Stomach (tissue), 9 donors: ENCODE measurements around the gene STIM1. TPM values are rescaled to one million over a fixed set of nuclear protein-coding genes. Genes with fewer than 3 reads are reported as not detected.

ENCODE experiments used
- DNase-seq, 2 donors: peaks; one replicate each; pipeline versions ENCODE4 v3.0.0 to v3.0.0-alpha.2; 2013 to 2019
- H3K27ac ChIP-seq, 5 donors: fragments of 200-600 bp in 4 of 5; sonication (generic) in 4 of 5; one replicate each; pipeline ENCODE4 v1.5.1; 2013 to 2019; ENCODE audit warnings: mild to moderate bottlenecking in 1 of 5, moderate library complexity in 1 of 5
- H3K27me3 ChIP-seq, 3 donors: fragments of 200-600 bp; sonication (generic); one replicate each; pipeline ENCODE4 v1.5.1; 2017 to 2019; ENCODE audit warnings: mixed run types in 1 of 3
- H3K36me3 ChIP-seq, 4 donors: fragments of 200-600 bp; sonication (generic); 1 replicate in 3 of 4; 2 replicates in 1 of 4; pipeline ENCODE4 v1.5.1; 2016 to 2019
- H3K4me1 ChIP-seq, 4 donors: fragments of 200-600 bp; sonication (generic); one replicate each; pipeline ENCODE4 v1.5.1; 2016 to 2019
- H3K4me3 ChIP-seq, 4 donors: fragments of 200-600 bp; sonication (generic) in 3 of 4; one replicate each; pipeline ENCODE4 v1.5.1; 2016 to 2019; ENCODE audit warnings: mild to moderate bottlenecking in 1 of 4
- H3K9me3 ChIP-seq, 4 donors: fragments of 200-600 bp; sonication (generic); one replicate each; pipeline ENCODE4 v1.5.1; 2016 to 2019
- EP300 ChIP-seq: sonication (generic); formaldehyde crosslinking; IDR thresholded peaks from one replicate; pipeline ENCODE4 v1.6.1; 2017; ENCODE audit warnings: antibody characterized with exemption
- POLR2A ChIP-seq, 4 donors: fragments of 450-650 bp; IDR thresholded peaks; one replicate each; pipeline ENCODE4 v1.6.1; 2016; ENCODE audit warnings: antibody characterized with exemption in 4 of 4, control low read depth in 2 of 4, mild to moderate bottlenecking in 1 of 4, moderate library complexity in 1 of 4
- POLR2AphosphoS5 ChIP-seq, 3 donors: sonication (generic); formaldehyde crosslinking; IDR thresholded peaks; one replicate each; pipeline ENCODE4 v1.6.1; 2016; ENCODE audit warnings: antibody characterized with exemption in 3 of 3
- WGBS, 5 donors: extraction: QIAGEN DNeasy Blood & Tissue Kit in 3 of 5; methylation state at CpG; one replicate each; pipeline versions ENCODE4 v1.1.5 to v1.1.7; 2013 to 2018; 5-methylcytosine and 5-hydroxymethylcytosine counted together
- intact Hi-C: fragments of 100-400 bp; cut with DNase I; formaldehyde crosslinking; loops from one replicate; pipeline ENCODE4 v1.15.1; 2023; ENCODE audit warnings: low total_unique reads
- polyA plus RNA-seq, 3 donors: library from polyadenylated mRNA; stranded (reverse); fragments of 200-250 nt; gene quantifications; one replicate each; pipeline ENCODE4 v1.2.3, GENCODE V29; 2013
- total RNA-seq, 5 donors: library from RNA; depleted of rRNA; stranded (reverse); fragments of >200 nt; gene quantifications; one replicate each; pipeline versions ENCODE4 v1.1.0 to v1.2.3, GENCODE V29; 2014 to 2016
- TF ChIP-seq, protein P1 (sequence below), 7 experiments: fragments of 450-650 bp in 4 of 7; fragments of 200-600 bp in 3 of 7; sonication (generic) in 3 of 7; IDR thresholded peaks; one replicate each; pipeline ENCODE4 v1.5.1; 2016 to 2019; ENCODE audit warnings: antibody characterized with exemption in 7 of 7, control low read depth in 2 of 7, mild to moderate bottlenecking in 1 of 7
- donor health status: healthy with polysubstance abuse.
- donor health status: Bipolar disorder and iron deficiency.
- donor health status: healthy.

The STIM1 gene
- total and polyA plus RNA-seq, 8 donors: 8.7 to 70.7 (median 34.3) TPM

DNA sequence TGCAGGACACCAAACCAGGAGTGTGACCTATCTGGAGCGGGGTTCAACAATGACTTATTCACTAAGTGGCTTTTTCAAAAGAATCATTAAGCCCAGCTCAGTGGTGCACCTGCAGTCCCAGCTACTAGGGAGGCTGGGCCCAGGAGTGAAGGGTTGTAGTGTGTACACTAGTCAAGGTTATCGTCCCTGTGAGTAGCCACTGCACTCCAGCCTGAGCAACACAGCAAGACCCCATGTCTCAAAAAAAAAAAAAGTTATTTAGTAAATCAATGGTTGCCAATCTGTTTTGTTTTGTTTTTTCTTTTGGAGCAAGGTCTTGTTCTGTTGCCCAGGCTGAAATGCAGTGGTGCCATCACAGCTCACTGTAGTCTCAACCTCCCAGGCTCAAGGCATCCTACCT is 22.6 kb upstream of the STIM1 start:
- intact Hi-C loops: no loop called here
- Histone ChIP-seq H3K4me3 (no peak overlapping the region), H3K4me1 (peaks cover 32 to 85% (median 64%) of the 10 kb centered on the region in 4 donors), H3K27me3 (no peaks in the 10 kb centered on the region), H3K36me3 (peaks cover 10 to 31% (median 29%) of the 10 kb centered on the region in 4 donors), H3K9me3 (no peaks in the 10 kb centered on the region), H3K27ac (peak overlapping the region; percentile 12 to 98 (median 52))
- 76 to 88% (median 78%) methylated on average over 2 of the region's 2 CpGs for WGBS, 5 donors
- TF ChIP-seq, protein P1, sequence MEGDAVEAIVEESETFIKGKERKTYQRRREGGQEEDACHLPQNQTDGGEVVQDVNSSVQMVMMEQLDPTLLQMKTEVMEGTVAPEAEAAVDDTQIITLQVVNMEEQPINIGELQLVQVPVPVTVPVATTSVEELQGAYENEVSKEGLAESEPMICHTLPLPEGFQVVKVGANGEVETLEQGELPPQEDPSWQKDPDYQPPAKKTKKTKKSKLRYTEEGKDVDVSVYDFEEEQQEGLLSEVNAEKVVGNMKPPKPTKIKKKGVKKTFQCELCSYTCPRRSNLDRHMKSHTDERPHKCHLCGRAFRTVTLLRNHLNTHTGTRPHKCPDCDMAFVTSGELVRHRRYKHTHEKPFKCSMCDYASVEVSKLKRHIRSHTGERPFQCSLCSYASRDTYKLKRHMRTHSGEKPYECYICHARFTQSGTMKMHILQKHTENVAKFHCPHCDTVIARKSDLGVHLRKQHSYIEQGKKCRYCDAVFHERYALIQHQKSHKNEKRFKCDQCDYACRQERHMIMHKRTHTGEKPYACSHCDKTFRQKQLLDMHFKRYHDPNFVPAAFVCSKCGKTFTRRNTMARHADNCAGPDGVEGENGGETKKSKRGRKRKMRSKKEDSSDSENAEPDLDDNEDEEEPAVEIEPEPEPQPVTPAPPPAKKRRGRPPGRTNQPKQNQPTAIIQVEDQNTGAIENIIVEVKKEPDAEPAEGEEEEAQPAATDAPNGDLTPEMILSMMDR (IDR thresholded peaks at IDR 0.05): no peak
- no peak for TF ChIP-seq EP300
- TF ChIP-seq POLR2AphosphoS5 (IDR thresholded peaks at IDR 0.05): no peak
- TF ChIP-seq POLR2A (IDR thresholded peaks at IDR 0.05): no peak
- DNase-seq: no peak

DNA sequence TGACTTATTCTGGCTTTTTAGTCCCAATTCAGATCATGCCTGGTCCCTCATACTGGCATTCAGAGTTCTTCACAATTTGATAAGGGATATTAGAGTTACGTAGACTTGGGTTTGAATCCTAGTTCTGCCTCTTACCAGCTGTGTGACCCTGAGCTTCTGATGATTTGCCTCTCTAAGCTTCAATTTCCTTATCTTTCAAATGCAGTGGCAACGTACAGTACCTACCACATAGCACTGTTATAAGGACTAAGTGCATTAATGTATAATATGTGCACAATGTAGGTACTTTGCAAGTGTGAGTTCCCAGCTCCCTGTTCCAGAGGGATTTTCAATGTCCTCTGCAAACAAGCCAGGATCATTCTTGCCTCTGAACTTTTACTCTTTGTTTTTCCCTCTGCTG is 22.0 kb upstream of the STIM1 start:
- Histone ChIP-seq H3K36me3 (peaks cover 5 to 26% (median 23%) of the 10 kb centered on the region in 4 donors), H3K27ac (peak overlapping the region in 3 of 5 donors; percentile 52 to 98 (median 66)), H3K4me3 (no peak overlapping the region), H3K4me1 (peaks cover 38 to 91% (median 70%) of the 10 kb centered on the region in 4 donors), H3K9me3 (no peaks in the 10 kb centered on the region), H3K27me3 (no peaks in the 10 kb centered on the region)
- intact Hi-C loops: no loop called here
- TF ChIP-seq EP300: no peak
- TF ChIP-seq, protein P1 (IDR thresholded peaks at IDR 0.05): no peak
- TF ChIP-seq POLR2AphosphoS5 (IDR thresholded peaks at IDR 0.05): no peak
- TF ChIP-seq POLR2A (IDR thresholded peaks at IDR 0.05): no peak
- 76 to 84% (median 79%) methylated on average over 2 of the region's 2 CpGs for WGBS, 5 donors
- no peak for DNase-seq

DNA sequence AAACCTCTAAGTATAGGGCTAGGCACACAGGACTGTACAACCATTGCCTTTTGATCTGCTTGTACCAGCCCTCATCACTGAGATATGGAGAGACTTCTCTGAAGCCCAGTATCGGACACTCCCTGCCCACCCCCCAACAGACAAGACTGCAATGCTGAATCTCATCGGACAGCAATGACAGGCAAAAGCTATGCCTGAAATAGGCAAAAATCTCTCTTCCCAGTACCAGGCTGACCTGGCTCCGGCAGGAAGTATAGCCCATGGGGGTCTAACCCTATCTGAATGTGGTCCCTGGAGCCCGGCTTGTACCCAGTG is 21.2 kb upstream of the STIM1 start:
- 61 to 86% (median 71%) methylated on average over 4 of the region's 4 CpGs for WGBS, 5 donors
- peak overlapping the region in 2 of 4 donors; percentile 11 to 14 for H3K4me3 ChIP-seq
- no peaks in the 10 kb centered on the region for H3K9me3 ChIP-seq
- peaks cover 5 to 19% (median 16%) of the 10 kb centered on the region in 4 donors for H3K36me3 ChIP-seq
- H3K4me1 ChIP-seq: peaks cover 46 to 98% (median 79%) of the 10 kb centered on the region in 4 donors
- TF ChIP-seq POLR2AphosphoS5 (IDR thresholded peaks at IDR 0.05) (no peak), EP300 (no peak), POLR2A (IDR thresholded peaks at IDR 0.05) (no peak)
- TF ChIP-seq, protein P1 (IDR thresholded peaks at IDR 0.05): no peak
- no peak for DNase-seq
- peak overlapping the region; percentile 21 to 98 (median 37) for H3K27ac ChIP-seq
- intact Hi-C loops: no loop called here
- no peaks in the 10 kb centered on the region for H3K27me3 ChIP-seq

DNA sequence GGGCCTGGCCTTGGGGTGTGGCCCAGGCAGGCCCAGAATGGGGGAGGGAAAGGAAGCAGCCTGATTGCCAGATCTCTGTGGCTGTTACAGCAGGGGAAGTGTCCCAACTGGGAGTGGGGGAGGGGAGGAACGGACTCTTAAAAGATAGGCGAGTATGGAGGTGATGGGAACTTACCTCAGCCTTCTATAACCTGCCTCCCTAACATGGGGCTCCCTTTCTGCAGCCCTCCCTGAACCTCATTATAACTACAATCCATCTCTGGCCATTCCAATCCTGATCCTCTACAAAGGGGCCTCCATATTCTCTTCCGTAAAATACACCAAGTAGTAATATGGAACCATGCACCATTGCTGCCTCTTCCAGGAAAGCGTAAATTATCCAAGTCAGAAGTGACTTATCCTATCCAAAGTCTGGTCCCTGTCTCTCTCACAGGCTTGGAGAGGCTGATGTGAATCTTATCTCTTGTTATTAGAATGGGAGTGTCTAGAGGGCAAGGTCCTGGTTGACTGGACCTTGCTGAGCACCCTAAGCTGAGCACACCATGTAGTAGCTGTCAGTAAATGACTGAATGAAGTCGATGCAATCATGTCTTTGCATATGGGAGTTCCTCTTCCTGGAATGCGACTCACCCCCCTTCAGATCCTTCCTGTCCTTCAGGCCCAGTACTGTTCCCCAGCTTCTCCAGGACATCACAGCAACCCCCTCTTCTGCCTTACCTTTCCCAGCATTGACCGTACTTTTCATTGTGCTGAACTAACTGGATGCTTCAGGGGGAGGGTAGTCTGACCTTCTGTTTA is 20.6 kb upstream of the STIM1 start:
- H3K4me1 ChIP-seq: peaks cover 52 to 98% (median 84%) of the 10 kb centered on the region in 4 donors

More for the DNA sequence above, 20.6 kb upstream of the STIM1 start:
- Histone ChIP-seq H3K9me3 (no peaks in the 10 kb centered on the region), H3K4me3 (peak overlapping the region in 2 of 4 donors; percentile 11 to 14), H3K27ac (peak overlapping the region; percentile 21 to 98 (median 37)), H3K27me3 (no peaks in the 10 kb centered on the region), H3K36me3 (peaks cover 5 to 14% (median 11%) of the 10 kb centered on the region in 4 donors)
- TF ChIP-seq, protein P1 (IDR thresholded peaks at IDR 0.05): no peak
- TF ChIP-seq EP300: no peak
- no peak for TF ChIP-seq POLR2AphosphoS5 (IDR thresholded peaks at IDR 0.05)
- no peak for TF ChIP-seq POLR2A (IDR thresholded peaks at IDR 0.05)
- intact Hi-C loops: no loop called here
- peak in 1 of 2 donors; percentile 40 for DNase-seq
- 71 to 81% (median 77%) methylated on average over 7 of the region's 7 CpGs for WGBS, 5 donors
